Stimulated activated CD8-positive, alpha-beta memory T cell treated with anti-CD3 and anti-CD28 coated beads, Interleukin-4, amount 100 ng/mL, for 4 hours (primary cell): Measurements from ENCODE around the gene MED14.

ENCODE experiments used
- DNase-seq, 2 donors: peaks; one replicate each; pipeline ENCODE4 v3.0.0-alpha.2; 2020; ENCODE audit warnings: low read depth in 2 of 2, low spot score in 1 of 2

Gene MED14

GRCh38 chrX:40729598-40730584, 5.5 kb downstream of the MED14 start:
- no peak for DNase-seq

GRCh38 chrX:40727581-40728252, 7.6 kb downstream of the MED14 start:
- no peak for DNase-seq

- DNase-seq, result no peak
Measured at GRCh38 chrX:40727093-40727492, 8.2 kb downstream of the MED14 start.

- DNase-seq, result no peak
Measured at GRCh38 chrX:40722930-40723329, 12.4 kb downstream of the MED14 start.

- DNase-seq, result no peak
Measured at GRCh38 chrX:40721489-40722106, 13.7 kb downstream of the MED14 start.

- no peak for DNase-seq
Measured at GRCh38 chrX:40720792-40721191, 14.6 kb downstream of the MED14 start.

- DNase-seq, result no peak
Measured at GRCh38 chrX:40720339-40720738, 15.0 kb downstream of the MED14 start.

GRCh38 chrX:40719731-40720130, 15.6 kb downstream of the MED14 start:
- DNase-seq, result no peak

- DNase-seq, result no peak
Measured at GRCh38 chrX:40719218-40719617, 16.1 kb downstream of the MED14 start.

GRCh38 chrX:40709395-40709794, 25.9 kb downstream of the MED14 start:
- DNase-seq, result no peak

- DNase-seq, result no peak
Measured at GRCh38 chrX:40705658-40706312, 29.6 kb downstream of the MED14 start.

- DNase-seq, result no peak
Measured at GRCh38 chrX:40700640-40701342, 34.6 kb downstream of the MED14 start.

- DNase-seq, result no peak
Measured at GRCh38 chrX:40698851-40699250, 36.5 kb downstream of the MED14 start.

GRCh38 chrX:40694802-40695201, 40.5 kb downstream of the MED14 start:
- DNase-seq, result no peak

GRCh38 chrX:40688929-40689328, 46.4 kb downstream of the MED14 start:
- no peak for DNase-seq

GRCh38 chrX:40687169-40687568, 48.2 kb downstream of the MED14 start:
- no peak for DNase-seq

- no peak for DNase-seq
Measured at GRCh38 chrX:40685362-40685918, 49.9 kb downstream of the MED14 start.

GRCh38 chrX:40684092-40684491, 51.2 kb downstream of the MED14 start:
- DNase-seq, result no peak

GRCh38 chrX:40683245-40683644, 52.1 kb downstream of the MED14 start:
- no peak for DNase-seq

GRCh38 chrX:40671126-40671525, 64.2 kb downstream of the MED14 start:
- no peak for DNase-seq
